HepG2 (cell line): ENCODE measurements around the gene SEC16A. TPM values are rescaled to one million over a fixed set of nuclear protein-coding genes. Genes with fewer than 3 reads are reported as not detected.

ENCODE experiments used
- AGO2 ChIP-seq: fragments of 200-400 bp; formaldehyde crosslinking; optimal IDR thresholded peaks from 2 replicates; pipeline ENCODE3; 2017; ENCODE audit warnings: mild to moderate bottlenecking, low read depth, low read length, moderate library complexity
- BATF2 ChIP-seq: sonication (generic); formaldehyde crosslinking; IDR thresholded peaks from 2 replicates; pipeline ENCODE4 v1.8.0; 2022; ENCODE audit warnings: mild to moderate bottlenecking, missing genetic modification reagents, moderate library complexity
- CC2D1A ChIP-seq: sonication (generic); formaldehyde crosslinking; IDR thresholded peaks from 2 replicates; pipeline ENCODE4 v1.8.1; 2023; ENCODE audit warnings: mild to moderate bottlenecking, missing genetic modification reagents
- GLI4 ChIP-seq: sonication (generic); formaldehyde crosslinking; IDR thresholded peaks from 2 replicates; pipeline ENCODE4 v1.5.1; 2020; ENCODE audit warnings: missing genetic modification reagents, mild to moderate bottlenecking, moderate library complexity, borderline replicate concordance
- HMGXB4 ChIP-seq, 2 experiments: sonication (generic) in 1 of 2; formaldehyde crosslinking in 1 of 2; IDR thresholded peaks; 2 replicates each; pipeline versions ENCODE4 v1.4.0 to v1.6.1; 2018 to 2020; ENCODE audit warnings: missing genetic modification reagents in 2 of 2, borderline replicate concordance in 1 of 2, low read depth in 1 of 2, mild to moderate bottlenecking in 1 of 2, missing biosample characterization in 1 of 2
- IKZF1 ChIP-seq: fragments of 450-650 bp; IDR thresholded peaks from 2 replicates; pipeline ENCODE4 v1.7.1; 2016
- ISX ChIP-seq: sonication (generic); formaldehyde crosslinking; conservative IDR thresholded peaks from 2 replicates; pipeline ENCODE4 v1.5.0; 2020; ENCODE audit warnings: missing genetic modification reagents
- JUND ChIP-seq: sonication (generic); formaldehyde crosslinking; IDR thresholded peaks from 2 replicates; pipeline ENCODE4 v1.8.0; 2022; ENCODE audit warnings: mild to moderate bottlenecking, missing genetic modification reagents
- MED1 ChIP-seq: sonication (generic); formaldehyde crosslinking; IDR thresholded peaks from 2 replicates; pipeline ENCODE4 v1.4.0; 2020; ENCODE audit warnings: missing genetic modification reagents
- MED13 ChIP-seq: sonication (generic); formaldehyde crosslinking; IDR thresholded peaks from 2 replicates; pipeline ENCODE4 v1.5.0; 2020; ENCODE audit warnings: missing genetic modification reagents
- MNT ChIP-seq: fragments of 450-650 bp; IDR thresholded peaks from 2 replicates; pipeline ENCODE4 v1.6.1; 2016
- SIX4 ChIP-seq: sonication (generic); formaldehyde crosslinking; IDR thresholded peaks from 2 replicates; pipeline ENCODE4 v1.4.0; 2020; ENCODE audit warnings: missing genetic modification reagents
- SP2 ChIP-seq: sonication (generic); formaldehyde crosslinking; IDR thresholded peaks from 2 replicates; pipeline ENCODE4 v1.5.1; 2020; ENCODE audit warnings: mild to moderate bottlenecking, missing genetic modification reagents
- SRSF1 ChIP-seq: fragments of 200-400 bp; formaldehyde crosslinking; optimal IDR thresholded peaks from 2 replicates; pipeline ENCODE3; 2017; ENCODE audit warnings: mild to moderate bottlenecking, low read depth, low read length, moderate library complexity
- ZBTB42 ChIP-seq: sonication (generic); formaldehyde crosslinking; IDR thresholded peaks from 2 replicates; pipeline ENCODE4 v1.5.0; 2020; ENCODE audit warnings: mild to moderate bottlenecking, missing genetic modification reagents
- ZBTB7A ChIP-seq: sonication (generic); formaldehyde crosslinking; IDR thresholded peaks from 2 replicates; pipeline ENCODE4 v1.8.0; 2022; ENCODE audit warnings: mild to moderate bottlenecking, missing genetic modification reagents
- ZFP82 ChIP-seq: sonication (generic); formaldehyde crosslinking; IDR thresholded peaks from 2 replicates; pipeline ENCODE4 v1.5.1; 2020; ENCODE audit warnings: mild to moderate bottlenecking, missing genetic modification reagents, borderline replicate concordance
- ZKSCAN1 ChIP-seq: fragments of 150-350 bp; IDR thresholded peaks from 2 replicates; pipeline ENCODE4 v1.6.1; 2014; ENCODE audit warnings: low read length
- ZNF337 ChIP-seq: sonication (generic); formaldehyde crosslinking; IDR thresholded peaks from 2 replicates; pipeline ENCODE4 v1.5.1; 2020; ENCODE audit warnings: missing genetic modification reagents, low read depth, mild to moderate bottlenecking, borderline replicate concordance
- ZNF431 ChIP-seq: sonication (generic); formaldehyde crosslinking; IDR thresholded peaks from 2 replicates; pipeline ENCODE4 v1.9.0; 2022; ENCODE audit warnings: missing genetic modification reagents, low read depth, mild to moderate bottlenecking, borderline replicate concordance
- ZNF709 ChIP-seq: sonication (generic); formaldehyde crosslinking; IDR thresholded peaks from 2 replicates; pipeline ENCODE4 v1.5.0; 2020; ENCODE audit warnings: mild to moderate bottlenecking, missing genetic modification reagents
- polyA plus RNA-seq, 8 experiments: library from polyadenylated mRNA; depleted of rRNA in 3 of 8; stranded (reverse) in 7 of 8; unstranded in 1 of 8; fragments of >200 nt; fragmentation: Illumina TruSeq in 4 of 8; extraction: Trizol in 4 of 8; gene quantifications; 2 replicates each; pipeline versions ENCODE4 v1.2.1 to v1.2.3, GENCODE V29; 2011 to 2016; ENCODE audit warnings: low read depth in 4 of 8, missing spikeins in 1 of 8, mixed read lengths in 1 of 8; ENCODE audit not compliant: insufficient read depth in 1 of 8
- total RNA-seq, 5 experiments: library from RNA; depleted of rRNA; stranded (reverse); fragments of >200 nt; fragmentation: Illumina TruSeq; extraction: Trizol; gene quantifications; 2 replicates each; pipeline ENCODE4 v1.2.3, GENCODE V29; 2016; ENCODE audit warnings: low read depth in 1 of 5
- TF ChIP-seq, protein P1 (sequence below): sonication (generic); formaldehyde crosslinking; IDR thresholded peaks from 2 replicates; pipeline ENCODE4 v1.4.0; 2020; ENCODE audit warnings: mild to moderate bottlenecking, missing genetic modification reagents
- TF ChIP-seq, protein P2 (sequence below), 2 experiments: sonication (generic) in 1 of 2; formaldehyde crosslinking in 1 of 2; IDR thresholded peaks; 2 replicates each; pipeline versions ENCODE4 v1.5.1 to v1.6.1; 2011 to 2020; ENCODE audit warnings: borderline replicate concordance in 1 of 2, low read depth in 1 of 2, low read length in 1 of 2, mild to moderate bottlenecking in 1 of 2, missing genetic modification reagents in 1 of 2, moderate library complexity in 1 of 2

SEC16A gene
- total and polyA plus RNA-seq, 2 of the 13 experiments (the other 11 are each of a cell fraction or from before 2014, with no cell fraction given) = 15.9 to 18.9 TPM

- TF ChIP-seq ISX (no peak), SP2 (peak; percentile 32; the same call in 1 of the 2 replicates), ZBTB7A (CRISPR knock-in tag) (no peak), IKZF1 (no peak), MNT (no peak), ZNF709 (no peak), ZNF431 (CRISPR knock-in tag) (no peak), ZBTB42 (CRISPR knock-in tag) (no peak), HMGXB4 (CRISPR knock-in tag; IDR thresholded peaks at IDR 0.05; ENCODE audit: borderline replicate concordance in 1 of 2, low read depth in 1 of 2) (peak in 1 of 2 experiments; percentile 20; a peak in 1 of 4 replicates), BATF2 (CRISPR knock-in tag) (no peak), MED1 (CRISPR knock-in tag) (no peak), ZKSCAN1 (no peak), CC2D1A (CRISPR knock-in tag) (no peak), GLI4 (CRISPR knock-in tag) (no peak), JUND (CRISPR knock-in tag) (no peak), SRSF1 (no peak), MED13 (CRISPR knock-in tag) (0 out of 2 replicates have a peak, but pooled peaks have one; percentile 31), AGO2 (peak; percentile 85), ZNF337 (CRISPR knock-in tag) (no peak), SIX4 (CRISPR knock-in tag) (no peak), ZFP82 (no peak; the same call in 1 of the 2 replicates)
- TF ChIP-seq, protein P1, sequence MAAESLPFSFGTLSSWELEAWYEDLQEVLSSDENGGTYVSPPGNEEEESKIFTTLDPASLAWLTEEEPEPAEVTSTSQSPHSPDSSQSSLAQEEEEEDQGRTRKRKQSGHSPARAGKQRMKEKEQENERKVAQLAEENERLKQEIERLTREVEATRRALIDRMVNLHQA (CRISPR knock-in tag) = no peak
- TF ChIP-seq, protein P2, sequence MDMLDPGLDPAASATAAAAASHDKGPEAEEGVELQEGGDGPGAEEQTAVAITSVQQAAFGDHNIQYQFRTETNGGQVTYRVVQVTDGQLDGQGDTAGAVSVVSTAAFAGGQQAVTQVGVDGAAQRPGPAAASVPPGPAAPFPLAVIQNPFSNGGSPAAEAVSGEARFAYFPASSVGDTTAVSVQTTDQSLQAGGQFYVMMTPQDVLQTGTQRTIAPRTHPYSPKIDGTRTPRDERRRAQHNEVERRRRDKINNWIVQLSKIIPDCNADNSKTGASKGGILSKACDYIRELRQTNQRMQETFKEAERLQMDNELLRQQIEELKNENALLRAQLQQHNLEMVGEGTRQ (IDR thresholded peaks at IDR 0.05; ENCODE audit: low read depth, low read length) = no peak
- TF ChIP-seq, protein P2 (CRISPR knock-in tag; IDR thresholded peaks at IDR 0.05; ENCODE audit: borderline replicate concordance) = no peak
These were observed 43.1 kb downstream of the SEC16A start, which contains the start of gene INPP5E (continued) for GRCh38 chr9:136439481-136440408.
